ENCODE data around the gene TRABD.

- TF ChIP-seq POLR2A (IDR thresholded peaks at IDR 0.05) = no peak
- TF ChIP-seq, protein P1, sequence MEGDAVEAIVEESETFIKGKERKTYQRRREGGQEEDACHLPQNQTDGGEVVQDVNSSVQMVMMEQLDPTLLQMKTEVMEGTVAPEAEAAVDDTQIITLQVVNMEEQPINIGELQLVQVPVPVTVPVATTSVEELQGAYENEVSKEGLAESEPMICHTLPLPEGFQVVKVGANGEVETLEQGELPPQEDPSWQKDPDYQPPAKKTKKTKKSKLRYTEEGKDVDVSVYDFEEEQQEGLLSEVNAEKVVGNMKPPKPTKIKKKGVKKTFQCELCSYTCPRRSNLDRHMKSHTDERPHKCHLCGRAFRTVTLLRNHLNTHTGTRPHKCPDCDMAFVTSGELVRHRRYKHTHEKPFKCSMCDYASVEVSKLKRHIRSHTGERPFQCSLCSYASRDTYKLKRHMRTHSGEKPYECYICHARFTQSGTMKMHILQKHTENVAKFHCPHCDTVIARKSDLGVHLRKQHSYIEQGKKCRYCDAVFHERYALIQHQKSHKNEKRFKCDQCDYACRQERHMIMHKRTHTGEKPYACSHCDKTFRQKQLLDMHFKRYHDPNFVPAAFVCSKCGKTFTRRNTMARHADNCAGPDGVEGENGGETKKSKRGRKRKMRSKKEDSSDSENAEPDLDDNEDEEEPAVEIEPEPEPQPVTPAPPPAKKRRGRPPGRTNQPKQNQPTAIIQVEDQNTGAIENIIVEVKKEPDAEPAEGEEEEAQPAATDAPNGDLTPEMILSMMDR (IDR thresholded peaks at IDR 0.05) = no peak
- no peak for TF ChIP-seq POLR2AphosphoS5 (IDR thresholded peaks at IDR 0.05)
- TF ChIP-seq EP300 (IDR thresholded peaks at IDR 0.05) = no peak
Observed at GRCh38 chr22:50165436-50166123, 20.1 kb upstream of the TRABD start.
